Ishikawa (cell line): ENCODE data around the gene VSIG1.

ENCODE experiments used
- CEBPB ChIP-seq: IDR thresholded peaks from 2 replicates; pipeline ENCODE4 v1.6.1; 2012
- CREB1 ChIP-seq: IDR thresholded peaks from 2 replicates; pipeline ENCODE4 v1.6.1; 2012; ENCODE audit warnings: low read depth
- EGR1 ChIP-seq: IDR thresholded peaks from 2 replicates; pipeline ENCODE4 v1.6.1; 2012
- EP300 ChIP-seq: IDR thresholded peaks from 2 replicates; pipeline ENCODE4 v1.6.1; 2012; ENCODE audit warnings: borderline replicate concordance
- FOXM1 ChIP-seq: IDR thresholded peaks from 2 replicates; pipeline ENCODE4 v1.6.1; 2012; ENCODE audit warnings: low read depth, borderline replicate concordance
- NFIC ChIP-seq: IDR thresholded peaks from 2 replicates; pipeline ENCODE4 v1.6.1; 2012
- RAD21 ChIP-seq: IDR thresholded peaks from 2 replicates; pipeline ENCODE4 v1.6.1; 2012; ENCODE audit warnings: low read depth
- REST ChIP-seq: IDR thresholded peaks from 2 replicates; pipeline ENCODE4 v1.6.1; 2012; ENCODE audit warnings: low read depth, mild to moderate bottlenecking
- TAF1 ChIP-seq: IDR thresholded peaks from 2 replicates; pipeline ENCODE4 v1.6.1; 2012; ENCODE audit warnings: low read depth, mild to moderate bottlenecking
- TCF12 ChIP-seq: IDR thresholded peaks from 2 replicates; pipeline ENCODE4 v1.6.1; 2012; ENCODE audit warnings: low read depth
- TEAD4 ChIP-seq: IDR thresholded peaks from 2 replicates; pipeline ENCODE4 v1.6.1; 2012
- YY1 ChIP-seq: IDR thresholded peaks from 2 replicates; pipeline ENCODE4 v1.6.1; 2012; ENCODE audit warnings: low read depth
- ZBTB7A ChIP-seq: IDR thresholded peaks from 2 replicates; pipeline ENCODE4 v1.6.1; 2012; ENCODE audit warnings: low read depth
- TF ChIP-seq, protein P1 (sequence below): IDR thresholded peaks from 2 replicates; pipeline ENCODE4 v1.6.1; 2012
- TF ChIP-seq, protein P2 (sequence below): IDR thresholded peaks from 2 replicates; pipeline ENCODE4 v1.6.1; 2012

Gene VSIG1

GRCh38 chrX:108044554-108045256 lies at the start of gene VSIG1:
VSIG1 (plus strand) TSS chrX:108045065; CDS start chrX:108045131, 66 bp downstream.
- TF ChIP-seq EP300 (no peak), RAD21 (no peak), TCF12 (no peak), NFIC (no peak), TEAD4 (no peak)

DNA sequence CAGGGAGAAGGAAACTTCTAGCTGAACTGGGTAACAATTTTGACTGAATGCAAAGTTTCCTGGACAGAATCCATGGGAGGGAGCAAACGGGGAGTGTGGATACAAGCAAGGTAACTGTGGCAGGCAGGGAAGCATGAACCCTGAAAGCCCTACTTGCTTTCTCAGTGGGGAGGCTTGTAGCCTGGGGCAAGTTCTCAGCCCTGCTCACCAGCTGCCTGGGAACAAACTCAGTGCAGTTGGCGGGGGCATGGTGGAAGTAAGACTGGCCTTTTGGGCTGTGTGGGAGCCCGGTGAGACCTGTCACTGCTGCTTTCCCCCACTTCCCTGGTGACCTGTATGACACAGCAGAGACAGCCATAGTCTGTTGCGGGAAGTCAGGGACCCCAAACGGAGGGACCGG lies 48.7 kb upstream of the VSIG1 start:
- TF ChIP-seq TAF1 = no peak
- no peak for TF ChIP-seq EP300
- TF ChIP-seq CREB1 = no peak
- no peak for TF ChIP-seq YY1
- no peak for TF ChIP-seq ZBTB7A

DNA sequence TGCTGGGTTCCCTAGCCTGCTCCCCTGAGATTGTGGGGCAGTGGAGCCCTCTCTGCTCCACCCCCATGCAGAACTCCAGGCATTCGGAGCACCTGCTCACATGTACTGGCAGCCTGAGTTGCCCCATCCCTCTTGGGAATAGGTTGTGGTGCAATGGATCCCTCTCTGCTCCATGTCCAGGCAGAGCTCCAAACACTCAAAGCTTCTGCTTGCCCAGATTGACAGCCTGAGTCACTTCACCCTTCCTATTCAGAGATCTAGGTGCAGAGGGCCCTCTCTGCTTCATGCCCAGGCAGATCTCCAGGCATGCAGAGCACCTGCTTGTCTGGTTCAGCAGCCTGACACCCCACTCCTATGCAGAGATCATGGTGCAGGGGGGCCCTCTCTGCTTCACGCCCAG lies 44.1 kb upstream of the VSIG1 start:
- TF ChIP-seq TAF1 = no peak
- TF ChIP-seq EGR1 = no peak

GRCh38 chrX:108001218-108001814 lies 43.5 kb upstream of the VSIG1 start:
- TF ChIP-seq RAD21 (peak; percentile 42; the same call in 1 of the 2 replicates), TAF1 (no peak)

- TF ChIP-seq TAF1 (no peak), TCF12 (no peak), FOXM1 (no peak), TEAD4 (no peak), CREB1 (no peak), RAD21 (no peak), CEBPB (no peak), EGR1 (no peak), EP300 (no peak), ZBTB7A (no peak)
- TF ChIP-seq, protein P1, sequence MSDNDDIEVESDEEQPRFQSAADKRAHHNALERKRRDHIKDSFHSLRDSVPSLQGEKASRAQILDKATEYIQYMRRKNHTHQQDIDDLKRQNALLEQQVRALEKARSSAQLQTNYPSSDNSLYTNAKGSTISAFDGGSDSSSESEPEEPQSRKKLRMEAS = no peak
- TF ChIP-seq, protein P2, sequence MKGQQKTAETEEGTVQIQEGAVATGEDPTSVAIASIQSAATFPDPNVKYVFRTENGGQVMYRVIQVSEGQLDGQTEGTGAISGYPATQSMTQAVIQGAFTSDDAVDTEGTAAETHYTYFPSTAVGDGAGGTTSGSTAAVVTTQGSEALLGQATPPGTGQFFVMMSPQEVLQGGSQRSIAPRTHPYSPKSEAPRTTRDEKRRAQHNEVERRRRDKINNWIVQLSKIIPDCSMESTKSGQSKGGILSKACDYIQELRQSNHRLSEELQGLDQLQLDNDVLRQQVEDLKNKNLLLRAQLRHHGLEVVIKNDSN = no peak
Measured at GRCh38 chrX:108018656-108019381, 26.0 kb upstream of the VSIG1 start.

- TF ChIP-seq, protein P1 = no peak
- TF ChIP-seq NFIC (no peak), ZBTB7A (no peak), CREB1 (no peak), TCF12 (no peak), CEBPB (no peak), RAD21 (no peak), YY1 (no peak)
Measured at GRCh38 chrX:108019382-108019875, 25.4 kb upstream of the VSIG1 start.

DNA sequence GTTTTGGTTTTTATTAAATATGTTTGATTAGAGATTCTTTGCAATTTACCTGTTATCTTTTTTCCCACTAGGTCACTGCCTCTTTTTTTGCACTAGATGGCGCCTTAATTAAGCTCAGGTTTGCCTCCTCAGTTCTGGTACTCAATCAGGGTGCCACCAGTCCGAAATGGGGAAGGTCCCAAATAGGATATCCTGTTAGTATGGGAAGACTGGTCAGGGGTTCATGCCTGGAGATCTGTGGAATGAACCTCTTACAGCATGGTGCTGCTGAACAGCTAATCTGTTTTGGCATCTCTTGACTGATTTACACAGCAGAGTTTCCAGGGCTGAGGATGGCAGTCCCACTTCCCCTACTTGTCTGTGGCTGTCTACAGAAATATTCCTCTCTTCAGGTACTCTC lies 24.2 kb upstream of the VSIG1 start:
- peak; percentile 45 for TF ChIP-seq RAD21
- no peak for TF ChIP-seq YY1

DNA sequence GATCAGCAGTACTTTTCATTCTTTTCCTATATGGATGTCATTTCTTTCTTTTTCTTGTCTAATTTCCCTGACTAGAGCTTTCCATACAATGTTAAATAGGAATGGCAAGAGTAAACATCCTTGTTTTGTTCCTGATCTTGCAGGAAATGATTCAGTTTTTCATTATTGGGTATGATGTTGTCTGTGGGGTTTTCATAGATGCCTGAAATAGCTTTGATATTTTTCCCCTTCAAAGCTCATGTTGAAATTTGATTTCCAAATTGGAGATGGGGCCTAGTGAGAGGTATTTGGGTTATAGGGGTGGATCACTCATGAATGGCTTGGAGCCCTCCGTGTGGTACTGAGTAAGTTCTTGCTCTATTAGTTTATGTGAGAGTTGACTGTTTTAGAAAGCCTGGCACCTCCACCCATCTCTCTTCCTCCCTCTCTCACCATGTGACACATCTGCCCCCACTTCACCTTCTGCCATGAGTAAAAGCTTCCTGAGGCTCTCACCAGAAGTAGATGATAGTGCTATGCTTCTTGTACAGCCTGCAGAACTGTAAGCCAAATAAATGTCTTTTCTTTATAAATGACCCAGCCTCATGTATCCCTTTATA lies 22.3 kb upstream of the VSIG1 start:
- TF ChIP-seq EP300 = no peak
- TF ChIP-seq RAD21 = no peak
- no peak for TF ChIP-seq CREB1
- TF ChIP-seq CEBPB = no peak
- TF ChIP-seq ZBTB7A = no peak

DNA sequence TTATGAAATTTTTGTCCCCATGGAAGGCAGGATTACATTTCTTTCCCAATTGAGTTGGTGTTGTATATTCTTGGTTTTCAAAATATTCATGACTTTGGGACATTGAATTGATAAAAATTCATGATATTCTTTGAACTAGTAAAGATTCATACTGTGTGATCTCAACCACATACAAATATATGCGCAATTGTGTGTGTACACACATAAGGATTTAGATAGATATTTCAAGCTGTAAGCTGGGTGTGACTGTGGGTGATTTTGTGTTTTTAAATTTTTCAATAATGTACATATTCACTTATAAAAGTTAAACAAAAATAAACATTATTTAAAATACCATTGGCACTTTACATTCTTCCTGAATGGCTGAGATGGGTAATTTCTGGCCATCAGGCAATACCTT lies 19.5 kb upstream of the VSIG1 start:
- no peak for TF ChIP-seq YY1
- TF ChIP-seq TCF12 = no peak
- TF ChIP-seq RAD21 = no peak
- no peak for TF ChIP-seq CEBPB
- no peak for TF ChIP-seq CREB1
- no peak for TF ChIP-seq NFIC
- no peak for TF ChIP-seq ZBTB7A
- TF ChIP-seq, protein P1 = no peak
- TF ChIP-seq TEAD4 = no peak
- TF ChIP-seq REST = no peak
- TF ChIP-seq TAF1 = no peak
- no peak for TF ChIP-seq FOXM1
- TF ChIP-seq, protein P2 = no peak
- no peak for TF ChIP-seq EGR1
